H9 (cell line): ENCODE measurements around the gene OR10H5. TPM values are rescaled to one million over a fixed set of nuclear protein-coding genes. Genes with fewer than 3 reads are reported as not detected.
"Not testable (repeated sequence)": the region's sequence is repeated elsewhere in the genome, so short reads cannot be mapped to it uniquely, and the experiment has no call there.

Source experiments
- DNase-seq: peaks from one replicate; pipeline ENCODE4 v3.0.0-alpha.2; 2017
- H2AFZ ChIP-seq: one replicate; pipeline ENCODE4 v1.6.1; 2013; ENCODE audit warnings: mild to moderate bottlenecking, low read length, control low read depth, moderate library complexity
- H2AK5ac ChIP-seq: 2 replicates; pipeline ENCODE4 v1.6.1; 2013; ENCODE audit warnings: low read length, control low read depth, mixed read lengths; ENCODE audit not compliant: insufficient read length
- H2BK120ac ChIP-seq: one replicate; pipeline ENCODE4 v1.6.1; 2013; ENCODE audit warnings: low read depth, mild to moderate bottlenecking, low read length, control low read depth, inconsistent platforms; ENCODE audit not compliant: poor library complexity, severe bottlenecking
- H2BK12ac ChIP-seq: 2 replicates; pipeline ENCODE4 v1.6.1; 2013; ENCODE audit warnings: low read length, control low read depth, mixed read lengths, low read depth; ENCODE audit not compliant: insufficient read length
- H2BK15ac ChIP-seq: 2 replicates; pipeline ENCODE4 v1.6.1; 2013; ENCODE audit warnings: low read depth, low read length, control low read depth
- H2BK20ac ChIP-seq: one replicate; pipeline ENCODE4 v1.6.1; 2013; ENCODE audit warnings: low read depth, mild to moderate bottlenecking, low read length, control low read depth, inconsistent platforms; ENCODE audit not compliant: poor library complexity, severe bottlenecking
- H2BK5ac ChIP-seq: 2 replicates; pipeline ENCODE4 v1.6.1; 2013; ENCODE audit warnings: low read length, control low read depth, mixed read lengths; ENCODE audit not compliant: insufficient read length
- H3K14ac ChIP-seq: 2 replicates; pipeline ENCODE4 v1.6.1; 2013; ENCODE audit warnings: low read length, control low read depth; ENCODE audit not compliant: insufficient read depth
- H3K18ac ChIP-seq: 2 replicates; pipeline ENCODE4 v1.6.1; 2013; ENCODE audit warnings: low read depth, mild to moderate bottlenecking, mixed read lengths, low read length, control low read depth; ENCODE audit not compliant: insufficient read length
- H3K23ac ChIP-seq: 2 replicates; pipeline ENCODE4 v1.6.1; 2013; ENCODE audit warnings: low read length, control low read depth, mixed read lengths, low read depth; ENCODE audit not compliant: insufficient read length
- H3K23me2 ChIP-seq: 2 replicates; pipeline ENCODE4 v1.6.1; 2013; ENCODE audit warnings: low read depth, mild to moderate bottlenecking, mixed read lengths, low read length, control low read depth; ENCODE audit not compliant: insufficient read length, poor library complexity, severe bottlenecking
- H3K27ac ChIP-seq: 2 replicates; pipeline ENCODE4 v1.5.1; 2013; ENCODE audit warnings: low read length, control low read depth, mixed read lengths, low read depth; ENCODE audit not compliant: insufficient read length
- H3K27me3 ChIP-seq: 2 replicates; pipeline ENCODE4 v1.6.1; 2013; ENCODE audit warnings: low read length, control low read depth, inconsistent platforms; ENCODE audit not compliant: insufficient read depth
- H3K4ac ChIP-seq: 2 replicates; pipeline ENCODE4 v1.6.1; 2013; ENCODE audit warnings: low read depth, mild to moderate bottlenecking, control low read depth, inconsistent platforms, low read length, moderate library complexity
- H3K4me1 ChIP-seq: 2 replicates; pipeline ENCODE4 v1.6.1; 2013; ENCODE audit warnings: low read length, control low read depth, inconsistent platforms; ENCODE audit not compliant: insufficient read depth
- H3K4me2 ChIP-seq: 2 replicates; pipeline ENCODE4 v1.6.1; 2013; ENCODE audit warnings: low read length, control low read depth, mixed read lengths; ENCODE audit not compliant: insufficient read length, insufficient read depth
- H3K56ac ChIP-seq: 2 replicates; pipeline ENCODE4 v1.6.1; 2013; ENCODE audit warnings: low read depth, mild to moderate bottlenecking, mixed read lengths, low read length, control low read depth; ENCODE audit not compliant: insufficient read length
- H3K79me1 ChIP-seq: 2 replicates; pipeline ENCODE4 v1.6.1; 2013; ENCODE audit warnings: low read depth, mild to moderate bottlenecking, moderate library complexity, low read length, control low read depth, inconsistent platforms; ENCODE audit not compliant: insufficient read depth, poor library complexity, severe bottlenecking
- H3K79me2 ChIP-seq: 2 replicates; pipeline ENCODE4 v1.6.1; 2013; ENCODE audit warnings: low read length, control low read depth, inconsistent platforms; ENCODE audit not compliant: insufficient read depth
- H3K9ac ChIP-seq: 2 replicates; pipeline ENCODE4 v1.6.1; 2013; ENCODE audit warnings: low read length, control low read depth, mixed read lengths; ENCODE audit not compliant: insufficient read length; ENCODE audit errors: extremely low read depth
- H3K9me3 ChIP-seq: one replicate; pipeline ENCODE4 v1.6.1; 2013; ENCODE audit warnings: low read depth, low read length, inconsistent platforms; ENCODE audit not compliant: control insufficient read depth
- H3T11ph ChIP-seq: one replicate; pipeline ENCODE4 v1.6.1; 2013; ENCODE audit warnings: mild to moderate bottlenecking, low read length, control low read depth, inconsistent platforms
- H4K20me1 ChIP-seq: one replicate; pipeline ENCODE4 v1.6.1; 2013; ENCODE audit not compliant: control insufficient read depth, insufficient read length, insufficient read depth
- H4K5ac ChIP-seq: 2 replicates; pipeline ENCODE4 v1.6.1; 2013; ENCODE audit warnings: low read depth, mild to moderate bottlenecking, mixed read lengths, low read length, control low read depth; ENCODE audit not compliant: insufficient read length
- H4K8ac ChIP-seq: replicated peaks from 2 replicates; pipeline ENCODE4 v1.6.1; 2013; ENCODE audit warnings: low read length, control low read depth, mixed read lengths, low read depth; ENCODE audit not compliant: insufficient read length
- H4K91ac ChIP-seq: 2 replicates; pipeline ENCODE4 v1.6.1; 2013; ENCODE audit warnings: low read depth, mild to moderate bottlenecking, moderate library complexity, mixed read lengths, low read length, control low read depth; ENCODE audit not compliant: insufficient read length
- H3K27ac Mint-ChIP-seq, 3 experiments: 2 replicates in 2 of 3; 3 replicates in 1 of 3; pipeline ENCODE4 v1.8.0; 2020 to 2021; ENCODE audit warnings: mixed read lengths in 3 of 3, mild to moderate bottlenecking in 1 of 3, moderate library complexity in 1 of 3
- H3K27me3 Mint-ChIP-seq: 2 replicates; pipeline ENCODE4 v1.8.0; 2021; ENCODE audit warnings: low read depth, mild to moderate bottlenecking, moderate library complexity, mixed read lengths
- H3K36me3 Mint-ChIP-seq, 3 experiments: 2 replicates in 2 of 3; 3 replicates in 1 of 3; pipeline ENCODE4 v1.8.0; 2020 to 2021; ENCODE audit warnings: low read depth in 3 of 3, mixed read lengths in 3 of 3; ENCODE audit not compliant: insufficient read depth in 1 of 3
- H3K4me1 Mint-ChIP-seq, 2 experiments: 2 replicates each; pipeline ENCODE4 v1.8.0; 2020; ENCODE audit warnings: mixed read lengths in 2 of 2
- H3K4me3 Mint-ChIP-seq, 2 experiments: 2 replicates in 1 of 2; 3 replicates in 1 of 2; pipeline ENCODE4 v1.8.0; 2020 to 2021; ENCODE audit warnings: mild to moderate bottlenecking in 2 of 2, mixed read lengths in 2 of 2, moderate library complexity in 1 of 2
- H3K9me3 Mint-ChIP-seq, 2 experiments: 2 replicates in 1 of 2; 3 replicates in 1 of 2; pipeline ENCODE4 v1.8.0; 2020; ENCODE audit warnings: mild to moderate bottlenecking in 2 of 2, mixed read lengths in 2 of 2, moderate library complexity in 1 of 2
- WGBS: extraction: QIAGEN DNeasy Blood & Tissue Kit; methylation state at CpG from one replicate; pipeline ENCODE4 v1.1.7; 2013; ENCODE audit warnings: missing lambda C conversion rate, low lambda C conversion rate, mixed read lengths; ENCODE audit not compliant: insufficient read length; ENCODE audit errors: extremely low coverage; 5-methylcytosine and 5-hydroxymethylcytosine counted together
- total RNA-seq: library from RNA; stranded (reverse); gene quantifications from 2 replicates; pipeline ENCODE4 v1.2.1, GENCODE V29; 2021
- TF ChIP-seq, protein P1 (sequence below): fragments of 200-600 bp; sonication (generic); conservative IDR thresholded peaks from 3 replicates; pipeline ENCODE4 v1.8.0; 2021; ENCODE audit warnings: antibody characterized with exemption, mild to moderate bottlenecking

OR10H5 gene
- total RNA-seq, 1 experiment from 2014 or later, result not detected

DNA sequence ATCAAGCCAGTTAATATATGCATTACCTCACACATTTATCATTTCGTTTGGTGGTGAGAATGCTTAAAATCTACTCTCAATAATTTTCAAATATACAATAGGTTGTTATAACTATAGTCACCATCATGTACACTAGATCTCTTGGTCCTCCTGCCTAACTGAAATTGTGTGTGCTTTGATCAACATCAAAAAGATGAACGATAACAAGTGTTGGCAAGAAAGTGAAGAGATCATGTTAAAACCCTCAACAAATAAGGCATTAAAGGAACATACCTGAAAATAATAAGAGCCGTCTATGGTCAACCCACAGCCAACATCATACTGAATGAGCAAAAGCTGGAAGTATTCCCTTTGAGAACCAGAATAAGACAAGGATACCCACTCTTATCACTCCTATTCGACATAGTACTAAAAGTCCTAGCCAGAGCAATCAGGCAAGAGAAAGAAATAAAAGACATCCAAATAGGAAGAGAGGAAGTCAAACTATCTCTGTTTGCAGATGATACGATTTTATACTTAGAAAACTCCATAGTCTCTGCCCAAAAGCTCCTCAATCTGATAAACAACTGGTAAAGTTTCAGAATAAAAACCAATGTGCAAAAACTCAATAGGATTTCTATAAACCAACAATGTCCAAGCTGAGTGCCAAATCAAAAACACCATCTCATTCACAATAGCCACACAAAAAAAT, 55.9 kb downstream of the OR10H5 start:
- H3K27ac ChIP-seq, result no peak overlapping the region
- no peak overlapping the region for H2BK120ac ChIP-seq
- H3T11ph ChIP-seq, result no peak overlapping the region
- peaks cover 88 to 92% of the 10 kb centered on the region in 2 experiments for H3K9me3 Mint-ChIP-seq
- no peak overlapping the region for H2BK12ac ChIP-seq
- TF ChIP-seq, protein P1, sequence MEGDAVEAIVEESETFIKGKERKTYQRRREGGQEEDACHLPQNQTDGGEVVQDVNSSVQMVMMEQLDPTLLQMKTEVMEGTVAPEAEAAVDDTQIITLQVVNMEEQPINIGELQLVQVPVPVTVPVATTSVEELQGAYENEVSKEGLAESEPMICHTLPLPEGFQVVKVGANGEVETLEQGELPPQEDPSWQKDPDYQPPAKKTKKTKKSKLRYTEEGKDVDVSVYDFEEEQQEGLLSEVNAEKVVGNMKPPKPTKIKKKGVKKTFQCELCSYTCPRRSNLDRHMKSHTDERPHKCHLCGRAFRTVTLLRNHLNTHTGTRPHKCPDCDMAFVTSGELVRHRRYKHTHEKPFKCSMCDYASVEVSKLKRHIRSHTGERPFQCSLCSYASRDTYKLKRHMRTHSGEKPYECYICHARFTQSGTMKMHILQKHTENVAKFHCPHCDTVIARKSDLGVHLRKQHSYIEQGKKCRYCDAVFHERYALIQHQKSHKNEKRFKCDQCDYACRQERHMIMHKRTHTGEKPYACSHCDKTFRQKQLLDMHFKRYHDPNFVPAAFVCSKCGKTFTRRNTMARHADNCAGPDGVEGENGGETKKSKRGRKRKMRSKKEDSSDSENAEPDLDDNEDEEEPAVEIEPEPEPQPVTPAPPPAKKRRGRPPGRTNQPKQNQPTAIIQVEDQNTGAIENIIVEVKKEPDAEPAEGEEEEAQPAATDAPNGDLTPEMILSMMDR, result no peak
- peaks cover 18 to 46% (median 22%) of the 10 kb centered on the region in 3 experiments for H3K36me3 Mint-ChIP-seq
- H3K4me2 ChIP-seq, result no peak overlapping the region
- H3K18ac ChIP-seq, result no peak overlapping the region
- H3K79me2 ChIP-seq, result no peaks in the 10 kb centered on the region
- no peaks in the 10 kb centered on the region for H3K27me3 ChIP-seq
- no peaks in the 10 kb centered on the region for H3K23me2 ChIP-seq
- no peak overlapping the region for H3K14ac ChIP-seq
- H3K27me3 Mint-ChIP-seq, result peaks cover 3% of the 10 kb centered on the region; the same call in 1 of the 2 replicates
- no peak overlapping the region for H3K4ac ChIP-seq
- H2AK5ac ChIP-seq, result no peak overlapping the region
- no peak for DNase-seq
- H4K20me1 ChIP-seq, result no peaks in the 10 kb centered on the region
- no peak overlapping the region for H2BK5ac ChIP-seq
- no peak overlapping the region for H2BK15ac ChIP-seq
- no CpG with 5 or more reads among the region's 5 CpGs for WGBS
- no peaks in the 10 kb centered on the region for H3K79me1 ChIP-seq
- no peaks in the 10 kb centered on the region for H3K4me1 ChIP-seq
- H4K91ac ChIP-seq, result no peak overlapping the region
- no peak overlapping the region for H4K5ac ChIP-seq
- H3K9ac ChIP-seq, result no peak overlapping the region
- no peak overlapping the region for H2AFZ ChIP-seq
- no peaks in the 10 kb centered on the region for H3K4me1 Mint-ChIP-seq
- H3K4me3 Mint-ChIP-seq, result no peak overlapping the region; a peak in 1 of 5 replicates
- H2BK20ac ChIP-seq, result no peak overlapping the region
- H3K23ac ChIP-seq, result no peak overlapping the region
- no peak overlapping the region for H3K56ac ChIP-seq
- peaks cover 88% of the 10 kb centered on the region for H3K9me3 ChIP-seq
- H4K8ac ChIP-seq, result no peak overlapping the region
- no peak overlapping the region for H3K27ac Mint-ChIP-seq

GRCh38 chr19:15843894-15844222, 56.4 kb downstream of the OR10H5 start:
- not testable (repeated sequence) for H3K4me2 ChIP-seq, H3K14ac ChIP-seq, H3K79me1 ChIP-seq, H3K18ac ChIP-seq, DNase-seq, H3K27ac ChIP-seq, H3K23ac ChIP-seq, H2BK15ac ChIP-seq, H3K79me2 ChIP-seq, H2BK120ac ChIP-seq, H2AK5ac ChIP-seq, H4K91ac ChIP-seq, H2BK20ac ChIP-seq, H4K8ac ChIP-seq, H4K5ac ChIP-seq, H3K4me3 Mint-ChIP-seq, H3T11ph ChIP-seq, H2BK5ac ChIP-seq, H3K4me1 ChIP-seq, H3K23me2 ChIP-seq, H3K4ac ChIP-seq, H3K56ac ChIP-seq, H2AFZ ChIP-seq, H3K9ac ChIP-seq, H3K27ac Mint-ChIP-seq, H3K4me1 Mint-ChIP-seq, H4K20me1 ChIP-seq, H2BK12ac ChIP-seq, H3K27me3 Mint-ChIP-seq, H3K27me3 ChIP-seq
- WGBS, result no CpG with 5 or more reads among the region's 8 CpGs
- H3K9me3 ChIP-seq, result peaks cover 87% of the 10 kb centered on the region
- peaks cover 86 to 90% of the 10 kb centered on the region in 2 experiments for H3K9me3 Mint-ChIP-seq
- peaks cover 18 to 41% (median 22%) of the 10 kb centered on the region in 3 experiments for H3K36me3 Mint-ChIP-seq
